Muscle layer of colon (tissue), 2 donors: ENCODE results near the gene NPVF.

Experiments used
- H3K27ac ChIP-seq: one replicate; pipeline ENCODE4 v1.7.0; 2013; ENCODE audit warnings: low read depth, mild to moderate bottlenecking, low read length, moderate library complexity
- H3K27me3 ChIP-seq, 2 donors: one replicate each; pipeline ENCODE4 v1.7.0; 2013; ENCODE audit warnings: low read length in 2 of 2, mild to moderate bottlenecking in 2 of 2; ENCODE audit not compliant: insufficient read depth in 2 of 2, control insufficient read depth in 1 of 2
- H3K36me3 ChIP-seq: one replicate; pipeline ENCODE4 v1.7.0; 2013; ENCODE audit warnings: mild to moderate bottlenecking, low read length; ENCODE audit not compliant: insufficient read depth
- H3K4me1 ChIP-seq: one replicate; pipeline ENCODE4 v1.7.0; 2013; ENCODE audit warnings: mild to moderate bottlenecking, low read length; ENCODE audit not compliant: insufficient read depth
- H3K4me3 ChIP-seq, 2 donors: one replicate each; pipeline ENCODE4 v1.7.0; 2013; ENCODE audit warnings: low read length in 2 of 2, low read depth in 1 of 2, mild to moderate bottlenecking in 1 of 2, moderate library complexity in 1 of 2
- H3K9ac ChIP-seq: one replicate; pipeline ENCODE4 v1.7.0; 2013; ENCODE audit warnings: low read length
- H3K9me3 ChIP-seq: one replicate; pipeline ENCODE4 v1.7.0; 2013; ENCODE audit warnings: mild to moderate bottlenecking, low read length
- donor health status: abdominal sarcoma.
- donor health status: Adenocarcinoma of cecum.

Gene NPVF

GRCh38 chr7:25250386-25250785, 22.1 kb upstream of the NPVF start:
- no peak overlapping the region for H3K9ac ChIP-seq
- H3K27ac ChIP-seq = no peak overlapping the region
- no peak overlapping the region for H3K4me3 ChIP-seq

GRCh38 chr7:25249772-25250171, 21.5 kb upstream of the NPVF start:
- Histone ChIP-seq H3K9me3 (no peaks in the 10 kb centered on the region), H3K27me3 (no peaks in the 10 kb centered on the region), H3K36me3 (no peaks in the 10 kb centered on the region), H3K27ac (no peak overlapping the region), H3K9ac (no peak overlapping the region), H3K4me3 (no peak overlapping the region), H3K4me1 (no peaks in the 10 kb centered on the region)

More at GRCh38 chr7:25250386-25250785, 22.1 kb upstream of the NPVF start:
- Histone ChIP-seq H3K4me1 (no peaks in the 10 kb centered on the region), H3K36me3 (no peaks in the 10 kb centered on the region), H3K27me3 (no peaks in the 10 kb centered on the region), H3K9me3 (no peaks in the 10 kb centered on the region)

- H3K4me1 ChIP-seq = peaks cover 9% of the 10 kb centered on the region
- H3K9me3 ChIP-seq = no peaks in the 10 kb centered on the region
- no peaks in the 10 kb centered on the region for H3K27me3 ChIP-seq
- H3K9ac ChIP-seq = no peak overlapping the region
- H3K27ac ChIP-seq = no peak overlapping the region
- H3K36me3 ChIP-seq = no peaks in the 10 kb centered on the region
- no peak overlapping the region for H3K4me3 ChIP-seq
These were observed 18.0 kb upstream of the NPVF start for GRCh38 chr7:25246306-25246705.

- Histone ChIP-seq H3K27me3 (no peaks in the 10 kb centered on the region), H3K4me3 (no peak overlapping the region), H3K9ac (no peak overlapping the region), H3K9me3 (no peaks in the 10 kb centered on the region), H3K4me1 (peaks cover 16% of the 10 kb centered on the region), H3K27ac (no peak overlapping the region), H3K36me3 (no peaks in the 10 kb centered on the region)
These were observed 16.2 kb upstream of the NPVF start for GRCh38 chr7:25244254-25245033.

GRCh38 chr7:25242678-25243077, 14.4 kb upstream of the NPVF start:
- Histone ChIP-seq H3K9me3 (no peaks in the 10 kb centered on the region), H3K27ac (no peak overlapping the region), H3K4me1 (peaks cover 16% of the 10 kb centered on the region), H3K9ac (no peak overlapping the region), H3K27me3 (no peaks in the 10 kb centered on the region), H3K4me3 (no peak overlapping the region), H3K36me3 (no peaks in the 10 kb centered on the region)

- H3K9me3 ChIP-seq = no peaks in the 10 kb centered on the region
- no peak overlapping the region for H3K9ac ChIP-seq
- H3K27ac ChIP-seq = no peak overlapping the region
- no peaks in the 10 kb centered on the region for H3K27me3 ChIP-seq
- H3K4me3 ChIP-seq = no peak overlapping the region
- H3K4me1 ChIP-seq = peaks cover 16% of the 10 kb centered on the region
- H3K36me3 ChIP-seq = no peaks in the 10 kb centered on the region
These were observed 12.6 kb upstream of the NPVF start for GRCh38 chr7:25240896-25241295.

GRCh38 chr7:25240340-25240739, 12.1 kb upstream of the NPVF start:
- Histone ChIP-seq H3K27ac (no peak overlapping the region), H3K36me3 (no peaks in the 10 kb centered on the region), H3K9me3 (no peaks in the 10 kb centered on the region), H3K27me3 (no peaks in the 10 kb centered on the region), H3K4me1 (peaks cover 16% of the 10 kb centered on the region), H3K9ac (no peak overlapping the region), H3K4me3 (no peak overlapping the region)

- peaks cover 16% of the 10 kb centered on the region for H3K4me1 ChIP-seq
- no peaks in the 10 kb centered on the region for H3K36me3 ChIP-seq
- H3K9me3 ChIP-seq = no peaks in the 10 kb centered on the region
- H3K27me3 ChIP-seq = no peaks in the 10 kb centered on the region
- H3K27ac ChIP-seq = no peak overlapping the region
- no peak overlapping the region for H3K9ac ChIP-seq
- H3K4me3 ChIP-seq = no peak overlapping the region
These were observed 11.6 kb upstream of the NPVF start for GRCh38 chr7:25239888-25240287.

GRCh38 chr7:25238066-25238725, 9.9 kb upstream of the NPVF start:
- Histone ChIP-seq H3K27ac (no peak overlapping the region), H3K4me1 (peaks cover 7% of the 10 kb centered on the region), H3K9me3 (no peaks in the 10 kb centered on the region), H3K9ac (no peak overlapping the region), H3K36me3 (no peaks in the 10 kb centered on the region), H3K27me3 (no peaks in the 10 kb centered on the region), H3K4me3 (no peak overlapping the region)

- no peaks in the 10 kb centered on the region for H3K27me3 ChIP-seq
- H3K27ac ChIP-seq = no peak overlapping the region
- H3K4me1 ChIP-seq = peaks cover 3% of the 10 kb centered on the region
- no peak overlapping the region for H3K9ac ChIP-seq
- H3K9me3 ChIP-seq = no peaks in the 10 kb centered on the region
- no peaks in the 10 kb centered on the region for H3K36me3 ChIP-seq
- H3K4me3 ChIP-seq = no peak overlapping the region
These were observed 7.2 kb upstream of the NPVF start for GRCh38 chr7:25235471-25235870.

GRCh38 chr7:25234336-25234735, 6.0 kb upstream of the NPVF start:
- no peak overlapping the region for H3K27ac ChIP-seq
- no peaks in the 10 kb centered on the region for H3K4me1 ChIP-seq
- no peaks in the 10 kb centered on the region for H3K36me3 ChIP-seq
- H3K4me3 ChIP-seq = no peak overlapping the region
- H3K9me3 ChIP-seq = no peaks in the 10 kb centered on the region
- no peaks in the 10 kb centered on the region for H3K27me3 ChIP-seq
- no peak overlapping the region for H3K9ac ChIP-seq

- H3K27ac ChIP-seq = no peak overlapping the region
- H3K27me3 ChIP-seq = no peaks in the 10 kb centered on the region
- H3K4me3 ChIP-seq = no peak overlapping the region
- H3K9ac ChIP-seq = no peak overlapping the region
- H3K4me1 ChIP-seq = no peaks in the 10 kb centered on the region
- no peaks in the 10 kb centered on the region for H3K9me3 ChIP-seq
- no peaks in the 10 kb centered on the region for H3K36me3 ChIP-seq
These were observed 5.1 kb downstream of the NPVF start for GRCh38 chr7:25223206-25223605.
